K562 treated with DMSO at 1 percent for 48 hours (cell line): ENCODE data around the gene ACTL9. TPM values are rescaled to one million over a fixed set of nuclear protein-coding genes. Genes with fewer than 3 reads are reported as not detected.

Experiments
- total RNA-seq: library from RNA; unstranded; fragments of 300-600 nt; gene quantifications from 2 replicates; pipeline ENCODE4 v1.2.3, GENCODE V29; 2022; ENCODE audit warnings: low replicate concordance; ENCODE audit errors: extremely low read depth

The ACTL9 gene, protein sequence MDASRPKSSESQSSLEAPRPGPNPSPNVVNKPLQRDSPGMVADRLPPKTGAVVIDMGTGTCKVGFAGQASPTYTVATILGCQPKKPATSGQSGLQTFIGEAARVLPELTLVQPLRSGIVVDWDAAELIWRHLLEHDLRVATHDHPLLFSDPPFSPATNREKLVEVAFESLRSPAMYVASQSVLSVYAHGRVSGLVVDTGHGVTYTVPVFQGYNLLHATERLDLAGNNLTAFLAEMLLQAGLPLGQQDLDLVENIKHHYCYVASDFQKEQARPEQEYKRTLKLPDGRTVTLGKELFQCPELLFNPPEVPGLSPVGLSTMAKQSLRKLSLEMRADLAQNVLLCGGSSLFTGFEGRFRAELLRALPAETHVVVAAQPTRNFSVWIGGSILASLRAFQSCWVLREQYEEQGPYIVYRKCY
- total RNA-seq = not detected in 2 replicates

DNA sequence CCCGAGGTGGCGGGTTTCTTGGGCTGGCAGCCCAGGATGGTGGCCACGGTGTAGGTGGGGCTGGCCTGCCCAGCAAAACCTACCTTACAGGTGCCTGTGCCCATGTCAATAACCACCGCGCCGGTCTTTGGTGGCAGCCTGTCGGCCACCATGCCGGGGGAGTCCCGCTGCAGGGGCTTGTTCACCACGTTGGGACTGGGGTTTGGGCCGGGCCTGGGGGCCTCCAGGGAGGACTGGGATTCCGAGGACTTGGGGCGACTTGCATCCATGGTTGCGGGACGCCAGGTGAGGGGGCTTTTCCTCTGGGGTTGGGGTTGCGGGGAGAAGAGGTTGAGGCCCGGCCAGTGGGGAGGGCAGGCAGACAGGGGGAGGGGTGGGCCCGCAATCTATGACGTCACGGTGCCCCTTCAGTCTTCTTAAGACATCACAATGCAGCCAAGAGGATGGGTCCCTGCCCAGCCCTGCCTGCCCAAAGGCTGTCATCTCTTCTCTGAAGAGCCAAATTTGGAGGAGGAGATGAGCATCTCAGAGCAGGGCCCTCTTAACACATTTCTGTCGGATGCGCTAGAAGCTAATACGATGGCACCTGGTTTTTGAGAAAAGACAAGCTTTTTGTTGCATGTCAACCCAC is at the start of gene ACTL9:
ACTL9 (minus strand) TSS at position 363 of the 631 bp plus-strand sequence; CDS start at position 269, 94 bp downstream.

DNA sequence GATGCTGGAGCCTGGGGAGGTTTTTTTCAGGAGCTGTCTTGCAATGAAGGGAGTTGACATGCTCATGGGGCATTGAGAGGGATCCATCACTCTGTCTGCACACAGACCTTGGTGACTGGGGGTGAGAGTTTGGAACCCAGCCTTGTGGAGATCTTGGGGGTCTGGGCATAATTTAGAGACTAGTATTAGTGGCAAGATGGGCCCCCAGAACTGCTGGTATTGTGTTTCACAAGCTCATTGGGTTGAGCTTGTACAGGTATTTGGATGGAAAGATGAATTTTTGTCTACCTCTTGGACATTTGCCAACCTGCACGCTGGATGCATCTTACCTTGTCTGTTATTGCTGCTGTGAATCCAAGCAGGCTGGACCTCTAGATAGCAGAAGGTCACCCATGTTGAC is 22.7 kb upstream of the ACTL9 start, which contains the start of gene OR2Z1:
OR2Z1 (plus strand) TSS at position 301 of the 400 bp plus-strand sequence. CDS start 9,395 bp downstream, outside the sequence.

Other genes starting within 250 kb of the ACTL9 start
- gene PRAM1, start 196.2 kb downstream of the ACTL9 start, total RNA-seq = not detected in 2 replicates
- not detected in 2 replicates for gene ZNF414, start 184.6 kb downstream of the ACTL9 start, total RNA-seq
- not detected in 2 replicates for gene MYO1F, start 121.4 kb downstream of the ACTL9 start, total RNA-seq
- not detected in 2 replicates for gene ADAMTS10, start 88.1 kb downstream of the ACTL9 start, total RNA-seq
- not detected in 2 replicates for gene NFILZ, start 68.2 kb downstream of the ACTL9 start, total RNA-seq
- gene OR2Z1, start 22.8 kb upstream of the ACTL9 start, total RNA-seq = not detected in 2 replicates
- gene ZNF558, start 133.5 kb upstream of the ACTL9 start, total RNA-seq = not detected in 2 replicates
- not detected in 2 replicates for gene MBD3L1, start 133.6 kb upstream of the ACTL9 start, total RNA-seq